ENCODE results near the gene SLC43A3.
"Not testable (repeated sequence)": the region's sequence is repeated elsewhere in the genome, so short reads cannot be mapped to it uniquely, and the experiment has no call there.

SLC43A3 gene

GRCh38 chr11:57459164-57460021 lies 32.5 kb upstream of the SLC43A3 start:
- no peak for DNase-seq

GRCh38 chr11:57458410-57459163 lies 31.7 kb upstream of the SLC43A3 start:
- no peak for DNase-seq

GRCh38 chr11:57458060-57458409 lies 31.1 kb upstream of the SLC43A3 start:
- no peak for DNase-seq

GRCh38 chr11:57457643-57458023 lies 30.7 kb upstream of the SLC43A3 start:
- no peak for DNase-seq

GRCh38 chr11:57456960-57457642 lies 30.2 kb upstream of the SLC43A3 start:
- peak; percentile 41 for DNase-seq

- DNase-seq, result no peak
Measured at GRCh38 chr11:57453543-57454177, 26.7 kb upstream of the SLC43A3 start.

GRCh38 chr11:57446055-57446454 lies 19.1 kb upstream of the SLC43A3 start:
- no peak for DNase-seq

GRCh38 chr11:57445122-57445394 lies 18.1 kb upstream of the SLC43A3 start:
- DNase-seq, result not testable (repeated sequence)

GRCh38 chr11:57444362-57445121 lies 17.6 kb upstream of the SLC43A3 start:
- DNase-seq, result no peak

GRCh38 chr11:57440744-57441414 lies 14.0 kb upstream of the SLC43A3 start:
- DNase-seq, result no peak

- DNase-seq, result no peak
Measured at GRCh38 chr11:57439786-57440185, 12.9 kb upstream of the SLC43A3 start.

- DNase-seq, result no peak
Measured at GRCh38 chr11:57438345-57439285, 11.7 kb upstream of the SLC43A3 start.

- DNase-seq, result no peak
Measured at GRCh38 chr11:57436031-57436430, 9.1 kb upstream of the SLC43A3 start.

- DNase-seq, result no peak
Measured at GRCh38 chr11:57434640-57435546, 8.0 kb upstream of the SLC43A3 start.

GRCh38 chr11:57432714-57433163 lies 5.8 kb upstream of the SLC43A3 start:
- no peak for DNase-seq

GRCh38 chr11:57432149-57432561 lies 5.2 kb upstream of the SLC43A3 start:
- DNase-seq, result no peak

- DNase-seq, result no peak
Measured at GRCh38 chr11:57430952-57431351, 4.0 kb upstream of the SLC43A3 start.

GRCh38 chr11:57429946-57430345 lies 3.0 kb upstream of the SLC43A3 start:
- no peak for DNase-seq

GRCh38 chr11:57428643-57429042 lies 1.7 kb upstream of the SLC43A3 start:
- no peak for DNase-seq

GRCh38 chr11:57427727-57428082 lies 784 bp upstream of the SLC43A3 start:
- no peak for DNase-seq

Measured in NCI-H2107 (cell line).